ENCODE measurements around the gene DNM2. TPM values are rescaled to one million over a fixed set of nuclear protein-coding genes. Genes with fewer than 3 reads are reported as not detected.

DNM2 gene
- total and polyA plus RNA-seq, 9 of the 15 experiments (the other 6 are each of a cell fraction or from before 2014, with no cell fraction given), result 2.2 to 161 (median 72.6) TPM

GRCh38 chr19:10836479-10837330, 118.8 kb downstream of the DNM2 start (continued):
- TF ChIP-seq NR2C1 (IDR thresholded peaks at IDR 0.05) (peak; percentile 63), NR2C1 (tag; IDR thresholded peaks at IDR 0.05) (peak; percentile 84), PML (IDR thresholded peaks at IDR 0.05; ENCODE audit: low read length) (no peak; the same call in 1 of the 2 replicates), ZBTB17 (CRISPR knock-in tag; IDR thresholded peaks at IDR 0.05) (peak; percentile 35; the same call in 1 of the 2 replicates), ZNF740 (CRISPR knock-in tag; IDR thresholded peaks at IDR 0.05) (peak; percentile 26; the same call in 1 of the 2 replicates), ZNF740 (tag; IDR thresholded peaks at IDR 0.05) (peak in 1 of 2 experiments; percentile 61; a peak in 1 of 4 replicates), ELK1 (CRISPR knock-in tag; IDR thresholded peaks at IDR 0.05) (no peak), ZNF668 (CRISPR knock-in tag; IDR thresholded peaks at IDR 0.05) (peak; percentile 88; the same call in 1 of the 2 replicates), ZNF384 (IDR thresholded peaks at IDR 0.05; ENCODE audit: low read depth, low read length) (peak; percentile 33; the same call in 1 of the 2 replicates), ZNF644 (tag; IDR thresholded peaks at IDR 0.05; ENCODE audit: low read depth) (peak; percentile 93), HCFC1 (IDR thresholded peaks at IDR 0.05; ENCODE audit: low read depth, low read length) (peak; percentile 76), ZNF696 (CRISPR knock-in tag; conservative IDR thresholded peaks at IDR 0.05) (no peak)
- TF ChIP-seq, protein P1, sequence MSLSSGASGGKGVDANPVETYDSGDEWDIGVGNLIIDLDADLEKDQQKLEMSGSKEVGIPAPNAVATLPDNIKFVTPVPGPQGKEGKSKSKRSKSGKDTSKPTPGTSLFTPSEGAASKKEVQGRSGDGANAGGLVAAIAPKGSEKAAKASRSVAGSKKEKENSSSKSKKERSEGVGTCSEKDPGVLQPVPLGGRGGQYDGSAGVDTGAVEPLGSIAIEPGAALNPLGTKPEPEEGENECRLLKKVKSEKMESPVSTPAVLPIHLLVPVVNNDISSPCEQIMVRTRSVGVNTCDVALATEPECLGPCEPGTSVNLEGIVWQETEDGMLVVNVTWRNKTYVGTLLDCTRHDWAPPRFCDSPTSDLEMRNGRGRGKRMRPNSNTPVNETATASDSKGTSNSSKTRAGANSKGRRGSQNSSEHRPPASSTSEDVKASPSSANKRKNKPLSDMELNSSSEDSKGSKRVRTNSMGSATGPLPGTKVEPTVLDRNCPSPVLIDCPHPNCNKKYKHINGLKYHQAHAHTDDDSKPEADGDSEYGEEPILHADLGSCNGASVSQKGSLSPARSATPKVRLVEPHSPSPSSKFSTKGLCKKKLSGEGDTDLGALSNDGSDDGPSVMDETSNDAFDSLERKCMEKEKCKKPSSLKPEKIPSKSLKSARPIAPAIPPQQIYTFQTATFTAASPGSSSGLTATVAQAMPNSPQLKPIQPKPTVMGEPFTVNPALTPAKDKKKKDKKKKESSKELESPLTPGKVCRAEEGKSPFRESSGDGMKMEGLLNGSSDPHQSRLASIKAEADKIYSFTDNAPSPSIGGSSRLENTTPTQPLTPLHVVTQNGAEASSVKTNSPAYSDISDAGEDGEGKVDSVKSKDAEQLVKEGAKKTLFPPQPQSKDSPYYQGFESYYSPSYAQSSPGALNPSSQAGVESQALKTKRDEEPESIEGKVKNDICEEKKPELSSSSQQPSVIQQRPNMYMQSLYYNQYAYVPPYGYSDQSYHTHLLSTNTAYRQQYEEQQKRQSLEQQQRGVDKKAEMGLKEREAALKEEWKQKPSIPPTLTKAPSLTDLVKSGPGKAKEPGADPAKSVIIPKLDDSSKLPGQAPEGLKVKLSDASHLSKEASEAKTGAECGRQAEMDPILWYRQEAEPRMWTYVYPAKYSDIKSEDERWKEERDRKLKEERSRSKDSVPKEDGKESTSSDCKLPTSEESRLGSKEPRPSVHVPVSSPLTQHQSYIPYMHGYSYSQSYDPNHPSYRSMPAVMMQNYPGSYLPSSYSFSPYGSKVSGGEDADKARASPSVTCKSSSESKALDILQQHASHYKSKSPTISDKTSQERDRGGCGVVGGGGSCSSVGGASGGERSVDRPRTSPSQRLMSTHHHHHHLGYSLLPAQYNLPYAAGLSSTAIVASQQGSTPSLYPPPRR (CRISPR knock-in tag; IDR thresholded peaks at IDR 0.05; ENCODE audit: borderline replicate concordance), result peak; percentile 78; the same call in 1 of the 2 replicates
- TF ChIP-seq, protein P2, sequence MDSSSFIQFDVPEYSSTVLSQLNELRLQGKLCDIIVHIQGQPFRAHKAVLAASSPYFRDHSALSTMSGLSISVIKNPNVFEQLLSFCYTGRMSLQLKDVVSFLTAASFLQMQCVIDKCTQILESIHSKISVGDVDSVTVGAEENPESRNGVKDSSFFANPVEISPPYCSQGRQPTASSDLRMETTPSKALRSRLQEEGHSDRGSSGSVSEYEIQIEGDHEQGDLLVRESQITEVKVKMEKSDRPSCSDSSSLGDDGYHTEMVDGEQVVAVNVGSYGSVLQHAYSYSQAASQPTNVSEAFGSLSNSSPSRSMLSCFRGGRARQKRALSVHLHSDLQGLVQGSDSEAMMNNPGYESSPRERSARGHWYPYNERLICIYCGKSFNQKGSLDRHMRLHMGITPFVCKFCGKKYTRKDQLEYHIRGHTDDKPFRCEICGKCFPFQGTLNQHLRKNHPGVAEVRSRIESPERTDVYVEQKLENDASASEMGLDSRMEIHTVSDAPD (CRISPR knock-in tag; IDR thresholded peaks at IDR 0.05), result peak; percentile 70; the same call in 1 of the 2 replicates
- TF ChIP-seq, protein P3, sequence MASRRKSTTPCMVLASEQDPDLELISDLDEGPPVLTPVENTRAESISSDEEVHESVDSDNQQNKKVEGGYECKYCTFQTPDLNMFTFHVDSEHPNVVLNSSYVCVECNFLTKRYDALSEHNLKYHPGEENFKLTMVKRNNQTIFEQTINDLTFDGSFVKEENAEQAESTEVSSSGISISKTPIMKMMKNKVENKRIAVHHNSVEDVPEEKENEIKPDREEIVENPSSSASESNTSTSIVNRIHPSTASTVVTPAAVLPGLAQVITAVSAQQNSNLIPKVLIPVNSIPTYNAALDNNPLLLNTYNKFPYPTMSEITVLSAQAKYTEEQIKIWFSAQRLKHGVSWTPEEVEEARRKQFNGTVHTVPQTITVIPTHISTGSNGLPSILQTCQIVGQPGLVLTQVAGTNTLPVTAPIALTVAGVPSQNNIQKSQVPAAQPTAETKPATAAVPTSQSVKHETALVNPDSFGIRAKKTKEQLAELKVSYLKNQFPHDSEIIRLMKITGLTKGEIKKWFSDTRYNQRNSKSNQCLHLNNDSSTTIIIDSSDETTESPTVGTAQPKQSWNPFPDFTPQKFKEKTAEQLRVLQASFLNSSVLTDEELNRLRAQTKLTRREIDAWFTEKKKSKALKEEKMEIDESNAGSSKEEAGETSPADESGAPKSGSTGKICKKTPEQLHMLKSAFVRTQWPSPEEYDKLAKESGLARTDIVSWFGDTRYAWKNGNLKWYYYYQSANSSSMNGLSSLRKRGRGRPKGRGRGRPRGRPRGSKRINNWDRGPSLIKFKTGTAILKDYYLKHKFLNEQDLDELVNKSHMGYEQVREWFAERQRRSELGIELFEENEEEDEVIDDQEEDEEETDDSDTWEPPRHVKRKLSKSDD (conservative IDR thresholded peaks at IDR 0.05; ENCODE audit: low read length), result peak; percentile 86; the same call in 1 of the 2 replicates
